Fibroblast of skin of back (primary cell): ENCODE measurements around the gene PPP4R3A. TPM values are rescaled to one million over a fixed set of nuclear protein-coding genes. Genes with fewer than 3 reads are reported as not detected.
"Not testable (repeated sequence)": the region's sequence is repeated elsewhere in the genome, so short reads cannot be mapped to it uniquely, and the experiment has no call there.

Experiments used
- DNase-seq: peaks from one replicate; pipeline ENCODE4 v3.0.0-alpha.2; 2013
- polyA plus RNA-seq, 2 experiments: library from polyadenylated mRNA; unstranded; fragments of 120-200 nt; gene quantifications; one replicate each; pipeline ENCODE4 v1.2.1, GENCODE V29; 2013; ENCODE audit not compliant: insufficient read length in 2 of 2

Gene PPP4R3A
- 56.7 TPM for polyA plus RNA-seq (2013, experiment 1 of 2; ENCODE audit: insufficient read length)
- 43.3 TPM for polyA plus RNA-seq (2013, experiment 2 of 2; ENCODE audit: insufficient read length)

DNA sequence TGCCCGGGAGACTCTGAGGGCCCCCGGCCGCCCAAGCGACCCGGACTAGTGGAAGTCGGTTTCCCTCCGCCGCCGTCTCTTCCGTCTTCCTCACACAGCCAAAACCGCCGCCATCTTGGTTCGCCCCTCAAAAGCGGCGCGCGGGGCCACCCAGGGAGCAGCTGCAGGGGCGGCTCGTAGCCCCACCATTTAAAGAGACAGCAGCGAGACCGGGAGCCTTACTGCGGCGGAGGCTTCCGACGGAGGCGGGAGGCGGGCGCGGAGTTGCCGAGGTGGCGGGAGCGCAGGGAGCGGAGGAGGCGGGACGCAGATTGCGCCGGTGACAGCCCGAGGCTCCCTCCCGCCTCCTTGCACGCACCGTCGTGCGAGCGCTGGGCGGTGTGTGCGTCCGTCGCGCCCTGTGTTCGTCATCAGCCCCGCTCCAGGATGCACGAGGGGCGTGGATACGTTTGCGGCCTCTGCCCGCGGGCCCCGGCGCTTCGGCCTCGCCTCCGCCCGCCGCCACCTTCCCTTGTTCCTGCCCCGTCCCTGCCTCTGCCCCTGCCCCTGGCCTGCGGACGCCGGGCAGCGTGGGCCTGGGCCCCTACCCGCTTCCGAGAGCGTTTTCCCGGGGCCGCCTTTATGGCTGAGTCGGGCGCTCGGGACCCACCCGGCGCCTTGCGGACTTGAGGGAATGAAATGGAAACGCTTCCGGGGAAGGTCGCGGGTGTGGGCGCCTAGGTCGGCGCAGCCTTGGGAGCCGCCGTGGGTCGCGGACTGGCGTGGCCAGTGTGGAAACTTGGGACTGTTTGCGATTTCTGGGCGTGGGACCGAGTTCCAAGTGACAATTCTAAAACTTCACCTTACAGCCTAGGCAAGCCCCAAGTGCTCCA is at the start of gene PPP4R3A:
Gene PPP4R3A, minus strand, starts transcription at position 140 of the 872 bp plus-strand sequence. CDS start 663 bp downstream, outside the sequence.
- DNase-seq: peak; percentile 97

DNA sequence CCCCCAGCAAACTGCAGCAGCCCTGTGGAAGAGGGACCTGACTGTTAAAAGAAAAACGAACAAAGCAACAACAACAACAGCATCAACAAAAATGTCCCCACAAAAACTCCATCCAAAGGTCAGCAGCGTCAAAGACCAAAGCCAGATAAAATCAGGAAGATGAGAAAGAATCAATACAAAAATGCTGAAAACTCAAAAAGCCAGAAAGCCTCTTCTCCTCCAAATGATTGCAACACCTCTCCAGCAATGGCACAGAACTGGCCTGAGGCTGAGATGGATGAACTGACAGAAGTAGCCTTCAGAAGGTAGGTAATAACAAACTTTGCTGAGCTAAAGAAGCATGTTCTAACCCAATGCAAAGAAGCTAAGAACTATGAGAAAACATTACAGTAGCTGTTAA is 45.4 kb upstream of the PPP4R3A start:
- DNase-seq: no peak

DNA sequence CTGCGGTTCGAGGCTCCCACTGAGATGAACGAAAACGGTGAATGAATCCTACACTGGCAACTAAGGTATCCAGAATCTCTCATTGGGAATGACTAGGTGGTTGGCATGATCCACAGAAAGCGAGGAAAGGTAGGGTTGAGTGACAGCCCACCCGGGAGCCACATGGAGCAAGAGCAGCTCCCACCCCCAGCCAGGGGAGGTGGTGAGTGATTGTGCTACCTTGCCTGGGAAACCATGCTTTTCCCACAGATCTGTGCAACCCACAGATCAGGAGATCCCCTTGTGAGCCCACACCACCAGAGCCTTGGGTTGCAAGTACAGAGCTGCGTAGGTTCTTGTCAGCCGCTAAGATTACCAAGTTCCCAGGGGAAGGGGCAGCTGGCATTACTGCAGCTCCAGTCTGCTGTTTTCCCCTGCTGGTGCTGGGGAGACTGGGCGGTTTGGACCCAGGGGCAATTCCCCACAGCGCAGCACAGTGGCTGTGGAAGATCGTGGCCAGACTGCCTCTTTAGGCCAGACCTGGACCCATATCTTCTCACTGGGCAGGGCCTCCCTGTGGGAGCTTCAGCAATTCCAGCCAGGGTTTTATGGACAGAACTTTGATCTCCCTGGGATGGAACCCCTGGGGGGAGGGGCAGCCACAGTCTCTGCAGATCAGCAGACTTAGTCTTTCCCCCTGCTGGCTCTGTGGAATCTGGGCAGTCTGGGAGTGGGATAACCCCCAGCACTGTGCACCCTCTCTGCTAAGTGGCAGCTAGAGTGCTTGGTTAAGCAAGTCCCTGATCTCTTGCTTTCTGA is 44.6 kb upstream of the PPP4R3A start:
- DNase-seq: no peak

DNA sequence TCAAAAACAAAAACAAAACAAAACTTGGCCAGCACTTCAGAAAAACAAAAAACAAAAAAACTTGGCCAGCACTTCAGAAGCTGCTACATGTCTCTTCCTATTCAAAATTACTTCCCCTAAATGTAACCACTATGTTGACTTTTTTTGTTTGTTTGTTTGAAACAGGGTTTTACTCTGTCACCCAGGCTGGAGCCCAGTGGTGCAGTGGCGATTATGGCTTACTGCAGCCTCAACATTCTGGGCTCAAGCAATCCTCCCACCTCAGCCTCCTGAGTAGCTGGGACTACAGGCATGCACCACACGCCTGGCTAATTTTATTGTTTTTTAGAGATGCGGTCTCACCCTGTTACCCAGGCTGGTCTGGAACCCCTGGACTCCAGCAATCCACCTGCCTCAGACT is 38.0 kb upstream of the PPP4R3A start:
- no peak for DNase-seq

DNA sequence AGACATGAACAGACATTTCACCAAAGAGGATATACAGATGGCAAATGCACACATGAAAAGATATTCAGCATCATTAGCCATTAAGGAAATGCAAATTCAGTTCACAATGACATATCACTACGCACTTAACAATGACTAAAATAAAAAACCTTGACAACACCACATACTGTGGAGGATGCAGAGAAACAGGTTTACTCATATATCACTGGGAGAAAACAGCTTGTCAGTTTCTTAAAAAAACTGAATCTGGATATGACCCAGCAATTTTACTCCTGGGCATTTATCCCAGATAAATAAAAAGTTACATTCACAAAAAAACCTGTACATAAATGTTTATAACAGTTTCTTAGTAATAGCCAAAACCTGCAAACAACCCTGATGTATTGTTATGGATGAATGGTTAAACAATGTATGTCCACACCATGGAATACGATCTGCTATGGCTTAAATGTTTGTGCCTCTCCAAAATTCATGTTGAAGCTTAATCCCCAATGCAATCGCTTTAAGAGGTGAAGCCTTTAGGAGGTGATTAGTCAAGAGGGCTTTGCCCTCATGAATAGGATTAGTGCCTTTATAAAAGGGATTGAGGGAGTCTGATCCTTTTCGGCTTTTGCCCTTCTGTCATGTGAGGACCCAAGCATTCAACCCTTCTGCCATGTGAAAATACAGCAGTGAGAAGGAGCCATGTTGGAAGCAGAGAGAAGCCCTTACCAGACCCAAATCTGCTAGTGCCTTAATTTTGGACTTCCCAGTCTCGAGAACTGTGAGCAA is 36.0 kb upstream of the PPP4R3A start:
- DNase-seq: no peak

DNA sequence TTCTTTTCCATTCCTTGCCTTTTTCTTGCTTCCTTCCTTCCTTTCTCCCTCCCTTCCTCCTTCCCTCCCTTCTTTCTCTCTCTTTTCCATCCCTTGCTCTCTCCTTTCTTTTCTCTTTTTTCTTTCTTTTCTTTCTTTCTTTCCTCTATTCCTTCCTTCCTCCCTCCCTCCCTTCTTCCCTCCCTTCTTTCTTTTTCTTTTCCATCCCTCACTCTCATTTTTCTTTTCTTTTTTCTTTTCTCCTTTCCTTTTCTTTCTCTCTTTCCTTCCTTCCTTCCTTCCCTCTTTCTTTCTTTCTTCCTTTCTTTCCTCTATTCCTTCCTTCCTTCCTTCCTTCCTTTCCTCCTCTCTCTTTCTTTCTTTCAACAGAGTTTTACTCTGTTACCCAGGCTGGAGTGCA is 35.1 kb upstream of the PPP4R3A start:
- DNase-seq: no peak

DNA sequence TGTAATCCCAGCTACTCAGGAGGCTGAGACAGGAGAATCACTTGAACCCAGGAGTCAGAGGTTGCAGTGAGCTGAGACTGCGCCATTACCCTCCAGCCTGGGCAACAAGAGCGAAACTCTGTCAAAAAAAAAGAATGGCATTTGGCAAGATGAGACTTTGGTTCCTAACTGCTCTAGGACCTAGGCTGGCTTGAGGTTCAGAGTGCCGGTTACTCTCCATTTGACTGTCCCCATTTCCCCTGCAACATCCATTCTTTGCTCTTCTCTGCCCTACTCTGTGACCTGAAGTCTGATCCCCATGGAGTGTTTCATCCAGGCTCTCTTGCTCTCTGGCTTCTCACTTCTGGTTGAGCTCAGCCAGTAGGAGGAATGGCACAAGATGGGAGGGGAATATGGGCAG is 26.2 kb upstream of the PPP4R3A start:
- no peak for DNase-seq

DNA sequence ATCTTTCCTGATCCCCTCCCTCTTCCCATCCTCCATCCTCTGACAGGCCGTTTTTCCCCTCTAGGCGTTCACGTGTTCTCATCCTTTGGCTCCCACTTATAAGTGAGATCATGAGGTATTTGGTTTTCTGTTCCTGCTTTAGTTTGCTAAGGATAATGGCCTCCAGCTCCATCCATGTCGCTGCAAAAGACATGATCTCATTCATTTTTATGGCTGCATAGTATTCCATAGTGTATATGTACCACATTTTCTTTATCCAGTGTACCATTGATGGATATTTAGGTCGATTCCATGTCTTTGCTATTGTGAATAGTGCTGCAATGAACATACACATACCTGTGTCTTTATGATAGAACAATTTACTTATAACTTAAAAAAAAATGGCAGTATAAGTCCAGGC is 23.9 kb upstream of the PPP4R3A start:
- DNase-seq: not testable (repeated sequence)

DNA sequence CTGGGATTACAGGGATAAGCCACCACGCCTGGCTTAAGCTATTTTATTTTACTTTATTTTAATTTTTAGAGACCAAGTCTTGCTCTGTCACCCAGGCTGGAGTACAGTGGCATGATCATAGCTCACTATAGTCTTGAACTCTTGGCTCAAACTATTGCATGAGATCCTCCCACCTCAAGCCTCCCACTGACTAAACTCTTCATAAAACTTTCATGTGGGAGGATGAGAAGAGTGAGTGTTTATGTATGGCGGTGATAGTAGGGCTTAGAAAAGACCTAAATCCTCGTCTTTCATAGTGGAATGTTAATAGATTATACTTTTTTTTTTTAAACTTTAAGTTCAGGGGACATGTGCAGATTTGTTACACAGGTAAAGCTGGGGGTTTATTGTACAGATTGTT is 23.5 kb upstream of the PPP4R3A start:
- no peak for DNase-seq

DNA sequence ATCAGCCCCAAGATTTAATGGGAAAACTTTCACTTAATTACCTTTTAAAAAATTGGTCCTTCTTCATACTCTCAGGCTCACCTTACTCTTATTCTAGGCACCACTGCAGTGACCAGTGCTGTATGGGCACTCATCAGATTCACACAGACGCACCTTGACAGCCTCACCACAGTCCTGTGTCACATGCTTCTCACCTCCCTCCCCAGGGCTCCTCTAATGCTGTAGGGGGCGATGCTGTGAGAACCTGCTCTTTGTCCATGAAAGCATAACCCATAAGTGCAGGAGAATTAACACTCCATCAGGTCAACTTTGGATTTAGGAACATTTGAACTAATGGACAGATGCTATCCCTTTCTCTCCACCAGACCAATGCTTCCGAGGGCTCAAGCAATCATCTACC is 13.9 kb upstream of the PPP4R3A start:
- no peak for DNase-seq

DNA sequence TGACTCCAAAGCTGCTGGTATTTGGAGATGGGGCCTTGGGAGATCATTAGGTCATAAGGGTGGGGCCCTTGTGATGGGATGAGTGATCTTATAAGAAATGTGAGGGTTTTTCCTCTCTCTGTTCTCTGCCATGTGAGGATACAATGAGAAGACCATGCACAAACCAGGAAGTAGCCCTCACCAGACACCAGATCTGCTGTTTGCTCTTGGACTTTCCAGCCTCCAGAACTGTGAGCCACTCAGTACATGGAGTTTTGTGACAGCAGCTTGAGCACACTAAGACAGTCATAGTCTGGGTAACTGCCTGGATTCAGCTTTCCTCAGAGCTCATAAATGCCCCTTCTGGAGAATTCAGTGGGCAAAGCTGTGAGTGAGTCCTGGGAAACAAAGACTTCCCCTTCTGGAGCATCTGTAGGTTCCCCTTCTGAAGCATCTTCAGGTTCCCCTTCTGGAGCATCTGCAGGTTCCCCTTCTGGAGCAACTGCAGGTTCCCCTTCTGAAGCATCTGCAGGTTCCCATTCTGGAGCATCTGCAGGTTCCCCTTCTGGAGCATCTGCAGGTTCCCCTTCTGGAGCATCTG is 11.0 kb upstream of the PPP4R3A start:
- DNase-seq: no peak

DNA sequence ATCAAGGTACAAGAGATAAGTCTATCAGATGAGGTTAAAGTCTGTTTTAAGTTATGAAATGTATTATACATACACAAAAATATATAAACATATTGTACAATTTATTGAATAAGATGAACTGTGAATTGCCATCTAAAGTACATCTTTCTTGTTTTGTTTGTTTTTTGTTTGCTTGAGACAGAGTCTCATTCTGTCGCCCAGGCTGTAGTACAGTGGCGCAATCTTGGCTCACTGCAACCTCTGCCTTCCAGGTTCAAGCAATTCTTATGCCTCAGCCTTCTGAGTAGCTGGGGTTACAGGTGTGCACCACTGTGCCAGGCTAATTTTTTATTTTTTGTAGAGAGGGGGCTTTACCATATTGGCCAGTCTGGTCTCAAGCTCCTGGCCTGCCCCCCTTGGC is 10.0 kb upstream of the PPP4R3A start:
- no peak for DNase-seq

DNA sequence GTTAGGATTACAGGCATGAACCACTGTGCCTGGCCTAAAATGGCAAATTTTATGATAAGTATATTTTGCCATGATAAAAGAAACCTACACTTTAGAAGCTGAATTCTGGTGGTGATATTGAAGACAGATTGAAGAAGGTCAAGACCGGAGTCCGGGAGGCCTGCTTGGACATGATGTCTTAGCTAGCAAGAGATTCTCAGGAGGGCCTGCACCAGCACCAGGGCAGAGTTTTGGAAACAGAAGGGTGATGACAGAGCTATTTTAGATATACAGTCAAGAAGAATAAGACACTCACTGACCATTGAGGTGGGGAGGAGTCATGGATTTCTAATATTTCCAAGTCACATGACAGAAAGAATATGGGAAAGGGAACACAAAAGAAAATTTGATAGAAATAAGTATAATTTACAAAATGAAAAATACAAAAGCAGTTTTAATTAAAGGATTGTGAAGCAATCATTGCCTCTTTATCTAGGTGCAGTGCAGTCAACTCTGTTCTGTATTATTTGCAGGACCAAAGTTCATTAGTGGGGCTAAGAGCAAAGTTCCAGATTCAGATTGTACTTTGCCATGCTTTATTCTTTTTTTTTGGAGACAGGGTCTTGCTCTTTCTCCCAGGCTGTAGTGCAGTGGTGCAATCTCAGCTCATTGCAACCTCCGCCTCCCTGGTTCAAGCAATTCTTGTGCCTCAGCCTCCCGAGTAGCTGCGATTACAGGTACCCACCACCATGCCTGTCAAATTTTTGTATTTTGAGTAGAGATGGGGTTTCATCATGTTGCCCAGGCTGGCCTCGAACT is 9.3 kb upstream of the PPP4R3A start:
- no peak for DNase-seq

DNA sequence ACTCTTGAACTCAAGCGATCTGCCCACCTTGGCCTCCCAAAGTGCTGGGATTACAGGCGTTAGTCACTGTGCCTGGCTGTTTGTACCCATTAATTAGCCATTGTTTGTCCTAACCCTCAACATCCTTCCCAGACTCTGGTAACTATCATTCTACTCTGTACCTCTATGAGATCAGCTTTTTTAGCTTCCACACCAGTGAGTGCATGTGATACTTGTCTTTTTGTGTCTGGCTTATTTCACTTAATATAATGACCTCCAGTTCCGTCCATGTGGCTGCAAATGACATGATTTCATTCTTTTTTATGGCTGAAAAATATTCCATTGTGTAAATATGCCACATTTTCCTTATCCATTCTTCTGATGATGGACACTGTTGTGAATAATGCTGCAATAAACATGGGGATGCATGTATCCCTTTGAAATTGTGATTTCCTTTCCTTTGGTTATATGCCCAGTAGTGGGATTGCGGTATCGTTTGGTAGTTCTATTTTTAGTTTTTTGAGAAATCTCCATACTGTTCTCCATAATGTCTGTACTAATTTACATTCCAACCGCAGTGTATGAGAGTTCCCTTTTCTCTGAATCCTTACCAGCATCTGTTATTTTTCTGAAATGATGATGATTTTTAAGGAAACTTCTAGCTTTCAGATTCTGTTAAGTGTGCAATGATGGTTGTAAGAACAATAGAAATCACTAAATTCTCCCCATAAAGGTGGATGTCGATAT is 6.7 kb upstream of the PPP4R3A start:
- DNase-seq: no peak

DNA sequence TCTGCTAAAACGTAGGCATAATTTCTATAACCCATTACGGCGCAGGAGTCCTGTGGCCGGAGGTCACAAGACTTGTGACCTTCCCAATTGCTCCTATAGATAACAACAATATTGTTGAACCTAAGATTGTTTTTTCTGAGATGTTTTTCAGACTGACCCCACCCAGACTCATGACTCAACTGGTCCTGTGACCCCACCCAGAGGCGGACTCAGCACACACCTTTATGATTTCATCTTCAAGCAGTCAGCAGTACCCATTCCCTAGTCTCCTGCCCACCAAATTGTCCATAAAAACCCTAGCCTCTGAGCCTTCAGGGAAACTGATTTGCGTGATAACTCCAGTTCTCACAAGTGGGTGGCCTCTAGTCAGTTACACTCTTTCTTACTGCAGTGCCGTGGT is 5.9 kb upstream of the PPP4R3A start:
- no peak for DNase-seq

DNA sequence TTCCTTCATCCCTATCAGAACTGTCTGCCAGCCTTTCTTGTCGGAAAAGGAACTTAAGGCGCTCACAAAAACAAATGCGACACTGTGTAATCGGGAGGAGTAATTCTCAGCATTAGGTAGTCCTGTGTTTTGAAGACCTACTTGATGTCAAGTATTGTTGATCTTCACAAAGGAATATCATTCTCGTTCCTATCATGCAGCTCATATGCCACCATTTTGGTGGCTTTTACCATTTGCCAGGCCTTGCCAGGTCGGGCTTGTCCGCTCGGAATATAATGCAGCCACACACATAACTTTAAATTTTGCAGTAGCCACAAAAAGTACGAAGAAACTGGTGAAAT is 903 bp upstream of the PPP4R3A start:
- no peak for DNase-seq

DNA sequence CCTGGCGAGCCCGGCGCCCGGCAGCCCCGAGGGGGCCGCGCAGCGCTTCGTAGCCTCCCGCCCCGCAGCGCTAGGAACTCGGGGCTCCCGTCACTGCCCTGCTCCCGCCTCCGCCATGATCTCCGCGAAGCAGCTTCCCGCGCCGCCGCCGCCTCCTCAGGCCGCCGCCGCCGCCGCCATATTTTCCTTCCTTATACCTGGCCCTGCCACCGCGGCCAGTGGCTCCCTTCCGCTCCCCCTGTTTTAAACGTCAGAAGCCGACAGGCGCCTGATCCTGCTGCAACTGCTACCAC is 286 bp downstream of the PPP4R3A start:
- no peak for DNase-seq

DNA sequence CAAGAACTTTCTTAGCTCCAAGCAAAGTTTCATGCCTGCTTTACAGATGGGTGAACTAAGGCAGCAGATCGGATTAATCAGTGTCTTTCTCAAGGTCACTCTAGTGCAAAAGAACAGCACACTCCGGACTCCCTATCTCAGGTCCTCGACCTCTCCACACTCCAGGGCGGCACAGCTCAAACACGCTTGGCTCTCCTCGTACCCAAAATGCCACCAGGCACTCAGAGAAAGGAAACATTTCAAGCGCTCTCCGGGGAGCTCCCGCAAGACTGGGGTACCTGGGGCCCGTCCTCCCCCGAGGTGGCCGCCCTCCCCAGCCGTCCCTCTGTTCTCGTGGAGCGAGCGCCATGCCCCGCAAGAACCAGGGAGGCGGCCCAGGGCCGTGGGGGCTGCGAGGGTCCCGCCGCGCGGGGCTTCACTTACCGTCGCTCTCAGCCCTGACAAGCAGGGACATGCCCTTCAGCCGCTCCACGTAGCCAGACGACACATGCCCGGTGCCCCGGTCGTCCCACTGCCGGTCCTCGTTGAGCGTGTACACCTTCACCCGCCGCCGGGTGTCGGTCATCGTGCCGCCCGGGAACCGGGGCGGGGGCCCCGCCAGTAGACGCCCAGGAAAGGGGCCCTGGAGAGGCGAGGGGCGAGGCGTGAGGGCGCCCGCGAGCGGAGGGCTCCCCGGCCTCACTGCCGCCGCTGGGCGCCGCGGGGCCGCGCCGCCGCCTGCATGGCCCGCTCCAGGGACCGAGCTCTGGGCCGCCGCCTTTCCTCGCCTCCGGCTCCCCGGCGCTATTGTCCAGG is 830 bp downstream of the PPP4R3A start:
- peak; percentile 9 for DNase-seq

DNA sequence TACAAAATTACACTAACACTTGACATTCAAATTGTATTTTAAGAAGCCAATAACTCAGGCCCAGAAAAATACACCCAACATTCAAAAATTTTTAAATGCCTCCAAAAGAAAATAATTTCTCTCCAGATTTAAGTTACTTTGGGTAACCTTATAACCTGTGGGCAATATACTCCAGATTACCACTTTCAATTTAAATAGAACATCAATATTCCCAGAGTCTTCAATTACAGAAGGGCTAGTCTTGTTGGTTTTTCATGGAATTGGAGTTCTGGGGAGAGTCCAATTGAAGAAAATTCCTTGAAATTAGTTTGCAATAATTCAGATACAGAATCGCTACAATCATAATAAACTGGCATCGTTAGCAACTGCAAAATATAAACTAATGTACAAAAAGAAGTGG is 2.0 kb downstream of the PPP4R3A start:
- no peak for DNase-seq

DNA sequence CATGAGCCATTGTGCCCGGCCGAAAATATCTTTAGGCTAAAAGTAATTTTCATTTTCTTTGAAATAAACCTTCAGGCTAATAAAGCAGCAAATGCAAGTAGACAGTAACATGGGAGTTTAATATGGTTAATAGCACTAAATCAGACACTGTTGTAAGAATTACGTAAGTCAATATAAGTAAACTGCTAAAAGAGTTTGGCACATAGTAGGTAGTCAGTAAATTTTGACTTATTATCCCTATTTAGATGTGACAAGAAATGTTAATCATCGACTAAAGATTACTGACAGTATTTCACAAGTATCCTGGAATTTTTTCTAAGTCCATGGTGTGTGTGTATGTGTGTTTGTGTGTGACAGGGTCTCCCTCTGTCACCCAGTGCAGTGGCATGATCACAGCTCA is 3.9 kb downstream of the PPP4R3A start:
- DNase-seq: no peak
